ENCODE measurements around the gene ESCO1.
"Not testable (repeated sequence)": the region's sequence is repeated elsewhere in the genome, so short reads cannot be mapped to it uniquely, and the experiment has no call there.

The ESCO1 gene, protein sequence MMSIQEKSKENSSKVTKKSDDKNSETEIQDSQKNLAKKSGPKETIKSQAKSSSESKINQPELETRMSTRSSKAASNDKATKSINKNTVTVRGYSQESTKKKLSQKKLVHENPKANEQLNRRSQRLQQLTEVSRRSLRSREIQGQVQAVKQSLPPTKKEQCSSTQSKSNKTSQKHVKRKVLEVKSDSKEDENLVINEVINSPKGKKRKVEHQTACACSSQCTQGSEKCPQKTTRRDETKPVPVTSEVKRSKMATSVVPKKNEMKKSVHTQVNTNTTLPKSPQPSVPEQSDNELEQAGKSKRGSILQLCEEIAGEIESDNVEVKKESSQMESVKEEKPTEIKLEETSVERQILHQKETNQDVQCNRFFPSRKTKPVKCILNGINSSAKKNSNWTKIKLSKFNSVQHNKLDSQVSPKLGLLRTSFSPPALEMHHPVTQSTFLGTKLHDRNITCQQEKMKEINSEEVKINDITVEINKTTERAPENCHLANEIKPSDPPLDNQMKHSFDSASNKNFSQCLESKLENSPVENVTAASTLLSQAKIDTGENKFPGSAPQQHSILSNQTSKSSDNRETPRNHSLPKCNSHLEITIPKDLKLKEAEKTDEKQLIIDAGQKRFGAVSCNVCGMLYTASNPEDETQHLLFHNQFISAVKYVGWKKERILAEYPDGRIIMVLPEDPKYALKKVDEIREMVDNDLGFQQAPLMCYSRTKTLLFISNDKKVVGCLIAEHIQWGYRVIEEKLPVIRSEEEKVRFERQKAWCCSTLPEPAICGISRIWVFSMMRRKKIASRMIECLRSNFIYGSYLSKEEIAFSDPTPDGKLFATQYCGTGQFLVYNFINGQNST

DNA sequence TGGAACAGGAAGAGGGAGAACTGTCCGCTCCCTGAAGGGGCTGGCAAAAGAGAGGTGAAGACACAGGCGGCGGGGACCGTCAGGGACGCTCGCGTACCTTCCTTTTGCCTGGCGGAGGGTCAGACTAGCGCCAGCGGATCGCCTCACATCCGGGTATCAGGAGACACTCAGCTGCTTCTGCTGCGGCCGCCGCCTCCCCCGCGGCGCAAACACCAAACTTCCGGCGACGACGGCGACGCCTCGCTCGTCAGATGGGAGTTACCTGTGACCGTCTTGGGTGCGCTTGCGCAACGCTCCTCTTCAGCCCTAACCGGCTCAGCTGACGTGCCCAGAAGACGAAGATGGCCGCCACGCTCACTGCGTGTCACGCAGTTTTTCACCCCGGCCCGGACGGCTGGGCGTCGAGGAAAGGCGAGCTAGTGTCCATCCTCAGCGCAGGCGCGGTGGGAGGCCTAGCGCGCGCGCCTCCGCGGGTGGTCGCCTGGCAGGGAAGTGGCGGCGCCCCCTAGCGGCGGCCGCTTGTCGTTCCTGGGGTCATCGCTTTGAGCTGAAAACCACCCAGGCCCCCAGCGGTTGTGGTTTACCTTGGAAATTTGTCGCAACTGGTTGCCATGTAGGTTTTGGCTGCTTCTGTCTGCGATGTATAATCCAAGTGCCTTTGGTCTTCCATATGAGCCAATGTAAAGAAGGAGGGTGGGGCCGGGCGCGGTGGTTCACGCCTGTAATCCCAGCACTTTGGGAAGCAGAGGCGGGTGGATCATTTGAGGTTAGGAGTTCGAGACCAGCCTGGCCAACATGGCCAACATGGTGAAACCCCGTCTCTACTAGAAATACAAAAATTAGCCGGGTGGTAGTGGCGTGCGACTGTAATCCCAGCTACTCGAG, at the start of gene ESCO1:
TSS of gene ESCO1 (minus strand) at position 179 of the 885 bp plus-strand sequence. CDS start 25,861 bp downstream, outside the sequence.
- Histone ChIP-seq H3K27me3 (replicated peaks; ENCODE audit: control insufficient read depth, insufficient read depth, low read length) (no peaks in the 10 kb centered on the region), H3K9ac (ENCODE audit: low read length) (peak within 1 kb of the TSS; percentile 91), H3K4me1 (ENCODE audit: control insufficient read depth, insufficient read depth, low read length) (peaks cover 15% of the 10 kb centered on the region), H3K36me3 (ENCODE audit: control insufficient read depth, insufficient read depth, low read length, severe bottlenecking) (no peaks in the 10 kb centered on the region), H3K9me3 (ENCODE audit: control insufficient read depth, low read length) (no peaks in the 10 kb centered on the region), H3K4me3 (ENCODE audit: low read length) (peak within 1 kb of the TSS; percentile 92)
- DNase-seq (ENCODE audit: low read depth): peak; percentile 97

DNA sequence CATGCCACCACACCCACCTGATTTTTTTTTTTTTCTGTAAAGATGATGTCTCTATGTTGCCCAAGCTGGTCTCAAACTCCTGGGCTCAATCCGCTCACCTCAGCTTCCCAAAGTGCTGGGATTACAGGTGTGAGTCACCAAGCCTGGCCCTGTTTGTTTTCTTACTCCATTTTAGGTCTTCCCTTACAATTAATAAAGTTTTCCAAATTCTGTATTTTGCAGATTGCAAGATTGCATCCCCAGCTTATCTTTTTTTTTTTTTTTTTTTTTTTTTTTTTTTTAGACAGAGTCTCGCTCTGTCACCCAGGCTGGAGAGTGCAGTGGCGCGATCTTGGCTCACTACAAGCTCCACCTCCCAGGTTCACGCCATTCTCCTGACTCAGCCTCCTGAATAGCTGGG, 39.9 kb upstream of the ESCO1 start:
- DNase-seq (ENCODE audit: low read depth); H3K27me3 ChIP-seq (replicated peaks; ENCODE audit: control insufficient read depth, insufficient read depth, low read length); H3K9ac ChIP-seq (ENCODE audit: low read length); H3K36me3 ChIP-seq (ENCODE audit: control insufficient read depth, insufficient read depth, low read length, severe bottlenecking); H3K9me3 ChIP-seq (ENCODE audit: control insufficient read depth, low read length); H3K4me3 ChIP-seq (ENCODE audit: low read length); H3K4me1 ChIP-seq (ENCODE audit: control insufficient read depth, insufficient read depth, low read length): not testable (repeated sequence)

DNA sequence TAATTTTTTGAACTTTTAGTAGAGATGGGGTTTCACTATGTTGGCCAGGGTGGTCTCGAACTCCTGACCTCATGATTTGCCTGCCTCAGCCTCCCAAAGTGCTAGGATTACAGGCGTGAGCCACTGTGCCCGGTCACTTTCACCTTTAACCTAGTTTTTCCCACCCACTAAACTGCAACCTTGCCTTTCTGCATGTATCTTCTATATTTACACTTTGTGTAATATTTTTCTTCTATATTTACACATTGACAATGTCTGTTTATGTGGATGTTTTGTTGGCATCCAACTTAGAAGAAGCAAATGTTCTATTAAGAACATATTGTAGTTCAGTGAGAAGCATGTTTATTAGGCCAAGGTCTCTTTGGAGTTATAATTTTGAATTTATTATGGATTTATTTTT, 38.3 kb upstream of the ESCO1 start:
- H3K4me1 ChIP-seq (ENCODE audit: control insufficient read depth, insufficient read depth, low read length): peaks cover 6% of the 10 kb centered on the region
- no peaks in the 10 kb centered on the region for H3K27me3 ChIP-seq (replicated peaks; ENCODE audit: control insufficient read depth, insufficient read depth, low read length)
- H3K9ac ChIP-seq (ENCODE audit: low read length): no peak overlapping the region
- no peaks in the 10 kb centered on the region for H3K9me3 ChIP-seq (ENCODE audit: control insufficient read depth, low read length)
- DNase-seq (ENCODE audit: low read depth): no peak
- no peak overlapping the region for H3K4me3 ChIP-seq (ENCODE audit: low read length)
- H3K36me3 ChIP-seq (ENCODE audit: control insufficient read depth, insufficient read depth, low read length, severe bottlenecking): no peaks in the 10 kb centered on the region

DNA sequence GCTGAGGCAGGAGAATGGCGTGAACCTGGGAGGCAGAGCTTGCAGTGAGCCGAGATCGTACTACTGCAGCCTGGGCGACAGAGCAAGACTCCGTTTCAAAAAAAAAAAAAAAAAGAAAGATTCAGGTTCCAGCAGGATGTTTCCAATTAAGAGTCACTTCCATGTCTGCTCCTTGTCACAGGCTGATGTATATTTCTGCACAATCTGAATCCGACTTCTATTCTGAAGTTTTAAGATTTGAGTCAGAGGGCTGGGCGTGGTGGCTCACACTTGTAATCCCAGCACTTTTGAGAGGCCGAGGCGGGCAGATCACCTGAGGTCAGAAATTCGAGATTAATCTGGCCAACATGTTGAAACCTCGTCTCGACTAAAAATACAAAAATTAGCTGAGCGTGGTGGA, 36.3 kb upstream of the ESCO1 start:
- H3K27me3 ChIP-seq (replicated peaks; ENCODE audit: control insufficient read depth, insufficient read depth, low read length): no peaks in the 10 kb centered on the region
- no peak for DNase-seq (ENCODE audit: low read depth)
- H3K9ac ChIP-seq (ENCODE audit: low read length): no peak overlapping the region
- no peak overlapping the region for H3K4me3 ChIP-seq (ENCODE audit: low read length)
- peaks cover 3% of the 10 kb centered on the region for H3K36me3 ChIP-seq (ENCODE audit: control insufficient read depth, insufficient read depth, low read length, severe bottlenecking)
- no peaks in the 10 kb centered on the region for H3K9me3 ChIP-seq (ENCODE audit: control insufficient read depth, low read length)
- H3K4me1 ChIP-seq (ENCODE audit: control insufficient read depth, insufficient read depth, low read length): peaks cover 6% of the 10 kb centered on the region

DNA sequence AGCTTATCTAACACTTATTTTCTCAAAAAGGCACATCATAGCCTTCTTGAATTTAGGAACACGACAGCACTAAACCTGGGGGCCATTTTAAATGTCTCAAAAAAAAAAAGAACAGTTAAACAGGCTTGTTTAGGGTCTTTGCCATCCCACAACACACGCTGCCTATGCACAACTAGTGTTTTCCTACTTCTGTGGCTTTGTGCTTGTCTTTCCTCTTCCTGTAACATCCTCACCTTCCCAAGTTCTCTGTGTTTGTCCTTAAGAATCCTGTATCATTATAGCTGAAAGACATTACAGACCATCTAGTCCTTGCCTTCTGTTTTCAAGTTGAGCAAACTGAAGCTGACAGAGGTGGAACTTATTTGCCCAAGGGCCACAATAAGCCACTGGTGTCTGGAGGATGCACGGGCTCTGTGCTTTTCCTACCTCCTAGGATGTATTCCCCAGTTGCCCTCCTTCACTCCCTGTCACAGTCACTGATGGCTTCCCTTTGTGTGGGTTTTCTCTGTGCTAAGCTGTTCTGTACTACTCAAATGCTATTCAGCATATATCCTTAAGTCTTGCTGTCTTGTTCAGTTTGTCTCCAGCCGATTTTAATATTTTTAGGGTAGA, 34.2 kb upstream of the ESCO1 start:
- H3K9ac ChIP-seq (ENCODE audit: low read length): no peak overlapping the region
- H3K36me3 ChIP-seq (ENCODE audit: control insufficient read depth, insufficient read depth, low read length, severe bottlenecking): peaks cover 20% of the 10 kb centered on the region
- H3K4me1 ChIP-seq (ENCODE audit: control insufficient read depth, insufficient read depth, low read length): peaks cover 6% of the 10 kb centered on the region
- no peak for DNase-seq (ENCODE audit: low read depth)
- no peak overlapping the region for H3K4me3 ChIP-seq (ENCODE audit: low read length)
- no peaks in the 10 kb centered on the region for H3K27me3 ChIP-seq (replicated peaks; ENCODE audit: control insufficient read depth, insufficient read depth, low read length)
- H3K9me3 ChIP-seq (ENCODE audit: control insufficient read depth, low read length): no peaks in the 10 kb centered on the region

DNA sequence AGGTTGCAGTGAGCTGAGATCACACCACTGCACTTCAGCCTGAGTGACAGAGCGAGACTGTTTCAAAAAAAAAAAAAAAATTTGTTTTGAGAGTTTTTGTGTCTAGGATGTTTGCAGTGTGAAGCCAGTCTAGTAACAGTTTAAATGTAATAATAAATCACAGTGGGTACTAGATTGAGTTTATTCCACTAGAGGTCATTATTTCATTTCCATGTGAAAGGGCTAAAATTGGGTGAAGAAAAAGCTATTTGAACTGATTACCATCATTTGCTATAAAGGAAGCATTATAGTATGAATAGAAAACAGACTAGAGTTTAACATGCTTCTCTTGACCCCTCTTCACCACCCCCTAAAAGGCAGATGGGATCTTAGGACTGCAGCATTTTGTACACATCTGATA, 31.9 kb upstream of the ESCO1 start:
- no peak overlapping the region for H3K9ac ChIP-seq (ENCODE audit: low read length)

DNA sequence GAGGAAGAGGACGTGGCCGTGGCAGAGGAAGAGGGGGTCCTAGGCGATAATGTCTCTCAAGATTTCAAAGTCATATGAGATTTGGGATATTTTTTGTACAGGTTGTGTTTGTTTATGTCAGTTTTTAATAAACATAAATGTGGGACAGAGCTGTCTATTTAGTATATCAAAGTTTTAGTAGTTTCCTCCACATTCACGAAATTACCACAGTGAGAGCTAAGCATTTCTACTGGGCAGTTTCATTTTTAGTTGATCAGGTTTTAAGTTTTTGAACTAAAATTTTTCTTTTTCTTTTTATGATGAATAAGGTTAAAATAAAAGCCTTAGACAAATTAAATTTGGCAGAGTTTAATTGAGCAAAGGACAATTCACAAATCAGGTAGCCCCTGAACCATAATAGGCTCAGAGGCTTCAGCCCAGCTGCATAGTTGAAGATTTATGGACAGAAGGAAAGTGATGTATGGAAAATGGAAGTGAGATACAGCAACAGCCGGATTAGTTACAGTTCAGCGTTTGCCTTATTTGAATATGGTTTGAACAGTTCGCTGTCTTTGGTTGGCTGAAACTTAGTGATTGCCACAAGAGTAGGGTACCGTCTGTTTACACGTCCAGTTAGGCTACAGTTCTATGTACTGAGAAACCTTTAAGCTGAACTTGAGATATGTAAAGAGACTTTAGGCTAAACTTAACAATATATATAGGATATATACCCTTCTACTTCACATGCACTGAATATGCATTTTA, 28.8 kb upstream of the ESCO1 start:
- H3K4me3 ChIP-seq (ENCODE audit: low read length): no peak overlapping the region
- DNase-seq (ENCODE audit: low read depth): no peak
- peaks cover 68% of the 10 kb centered on the region for H3K36me3 ChIP-seq (ENCODE audit: control insufficient read depth, insufficient read depth, low read length, severe bottlenecking)
- no peak overlapping the region for H3K9ac ChIP-seq (ENCODE audit: low read length)
- H3K27me3 ChIP-seq (replicated peaks; ENCODE audit: control insufficient read depth, insufficient read depth, low read length): no peaks in the 10 kb centered on the region
- no peaks in the 10 kb centered on the region for H3K4me1 ChIP-seq (ENCODE audit: control insufficient read depth, insufficient read depth, low read length)
- no peaks in the 10 kb centered on the region for H3K9me3 ChIP-seq (ENCODE audit: control insufficient read depth, low read length)

More for the DNA sequence above, 31.9 kb upstream of the ESCO1 start:
- Histone ChIP-seq H3K4me1 (ENCODE audit: control insufficient read depth, insufficient read depth, low read length) (no peaks in the 10 kb centered on the region), H3K36me3 (ENCODE audit: control insufficient read depth, insufficient read depth, low read length, severe bottlenecking) (peaks cover 43% of the 10 kb centered on the region), H3K27me3 (replicated peaks; ENCODE audit: control insufficient read depth, insufficient read depth, low read length) (no peaks in the 10 kb centered on the region), H3K9me3 (ENCODE audit: control insufficient read depth, low read length) (no peaks in the 10 kb centered on the region), H3K4me3 (ENCODE audit: low read length) (no peak overlapping the region)
- peak; percentile 19 for DNase-seq (ENCODE audit: low read depth)

DNA sequence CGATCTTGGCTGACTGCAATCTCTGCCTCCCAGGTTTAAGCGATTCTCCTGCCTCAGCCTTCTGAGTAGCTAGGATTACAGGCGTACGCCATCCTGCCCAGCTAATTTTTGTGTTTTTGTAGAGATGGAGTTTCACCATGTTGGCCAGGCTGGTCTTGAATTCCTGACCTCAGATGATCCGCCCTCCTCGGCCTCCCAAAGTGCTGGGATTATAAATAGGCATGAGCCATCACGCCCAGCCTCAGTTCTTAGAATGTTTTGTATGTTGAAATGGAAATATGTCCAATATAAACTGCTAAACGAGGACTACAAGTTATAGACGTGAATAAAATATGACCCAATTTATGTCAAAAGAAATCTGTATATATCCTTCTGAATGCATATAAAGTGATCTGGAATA, 21.1 kb upstream of the ESCO1 start:
- H3K36me3 ChIP-seq (ENCODE audit: control insufficient read depth, insufficient read depth, low read length, severe bottlenecking): peaks cover 50% of the 10 kb centered on the region
- H3K9me3 ChIP-seq (ENCODE audit: control insufficient read depth, low read length); H3K9ac ChIP-seq (ENCODE audit: low read length); H3K27me3 ChIP-seq (replicated peaks; ENCODE audit: control insufficient read depth, insufficient read depth, low read length); H3K4me3 ChIP-seq (ENCODE audit: low read length); DNase-seq (ENCODE audit: low read depth); H3K4me1 ChIP-seq (ENCODE audit: control insufficient read depth, insufficient read depth, low read length): not testable (repeated sequence)

DNA sequence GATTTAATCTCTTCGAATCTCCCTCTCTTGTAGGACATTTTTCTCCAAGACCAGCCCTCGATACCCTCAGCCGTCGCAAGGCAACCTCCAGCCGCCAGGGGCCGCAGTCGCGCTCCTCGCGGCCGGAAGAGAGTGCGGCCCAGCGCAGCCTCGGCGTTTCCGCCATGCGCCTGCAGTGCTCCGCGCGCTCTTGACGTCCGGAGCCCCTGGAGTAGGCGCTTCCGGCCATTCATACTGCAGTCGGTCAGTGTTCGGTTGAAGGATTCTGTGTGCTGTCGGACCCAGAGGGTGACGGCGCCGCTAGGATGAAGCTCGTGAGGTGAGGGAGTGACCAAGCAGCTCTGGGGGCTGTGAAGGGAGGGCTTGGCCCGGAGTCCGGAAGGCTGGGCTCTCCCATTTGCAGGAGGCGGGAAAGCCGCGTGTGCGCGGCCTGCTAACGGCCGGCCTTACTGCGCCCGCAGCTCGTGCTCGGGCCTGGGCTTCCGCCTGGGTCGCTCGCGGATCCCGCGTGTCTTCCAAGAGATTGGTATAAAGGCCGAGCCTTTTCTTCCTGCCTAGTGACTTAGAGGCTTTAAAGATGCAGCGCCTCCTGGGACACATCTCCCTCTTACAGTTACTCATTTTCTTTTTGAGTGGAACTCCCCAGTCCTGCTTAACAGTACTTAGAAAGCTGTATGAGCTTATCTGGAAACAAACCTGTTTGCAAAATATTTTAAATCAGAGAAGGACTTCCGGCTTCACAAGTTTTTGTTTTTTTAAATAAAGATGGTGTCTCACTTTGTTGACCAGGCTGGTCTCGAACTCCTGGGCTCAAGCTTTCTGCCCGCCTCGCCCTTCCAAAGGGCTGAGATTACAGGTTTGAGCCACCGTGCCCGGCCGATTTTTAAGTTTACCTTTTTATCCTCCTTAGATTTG, 11.9 kb upstream of the ESCO1 start, which contains the start of gene SNRPD1:
TSS of gene SNRPD1 (plus strand) at position 190 of the 915 bp plus-strand sequence. CDS start at position 306, 116 bp downstream.
- peaks cover 7% of the 10 kb centered on the region for H3K36me3 ChIP-seq (ENCODE audit: control insufficient read depth, insufficient read depth, low read length, severe bottlenecking)
- H3K9ac ChIP-seq (ENCODE audit: low read length): peak within 1 kb of the TSS; percentile 97
- peaks cover 16% of the 10 kb centered on the region for H3K4me1 ChIP-seq (ENCODE audit: control insufficient read depth, insufficient read depth, low read length)
- H3K4me3 ChIP-seq (ENCODE audit: low read length): peak within 1 kb of the TSS; percentile 100
- H3K27me3 ChIP-seq (replicated peaks; ENCODE audit: control insufficient read depth, insufficient read depth, low read length): no peaks in the 10 kb centered on the region
- peak; percentile 96 for DNase-seq (ENCODE audit: low read depth)
- H3K9me3 ChIP-seq (ENCODE audit: control insufficient read depth, low read length): no peaks in the 10 kb centered on the region

Data from adipocyte (in vitro differentiated cells).